ENCODE measurements around the gene GALNTL6. TPM values are rescaled to one million over a fixed set of nuclear protein-coding genes. Genes with fewer than 3 reads are reported as not detected.

GALNTL6 gene
- total RNA-seq, 4 donors from 2014 or later, result 0.30 to 1.3 (median 0.60) TPM

- TF ChIP-seq CTCF (IDR thresholded peaks at IDR 0.05), result no peak
- no peak for TF ChIP-seq POLR2A (IDR thresholded peaks at IDR 0.05)
- H3K4me3 ChIP-seq (ENCODE audit: low read depth, poor library complexity, severe bottlenecking), result no peak overlapping the region
- 67 to 70% methylated on average over 2 of the region's 2 CpGs for WGBS, 2 donors
- no peak for DNase-seq (ENCODE audit: low spot score in 2 of 2)
- intact Hi-C loops (cut with DNase I; ENCODE audit: low total_unique reads), result no loop called here
These were observed 988.8 kb downstream of the GALNTL6 start for GRCh38 chr4:172802032-172802431.

- 95 to 96% methylated on average over 4 of the region's 4 CpGs for WGBS, 2 donors
- no peak overlapping the region for H3K4me3 ChIP-seq (ENCODE audit: low read depth, poor library complexity, severe bottlenecking)
- intact Hi-C loops (cut with DNase I; ENCODE audit: low total_unique reads), result no loop called here
- TF ChIP-seq POLR2A (IDR thresholded peaks at IDR 0.05) (no peak), CTCF (IDR thresholded peaks at IDR 0.05) (no peak)
- no peak for DNase-seq (ENCODE audit: low spot score in 2 of 2)
These were observed 993.6 kb downstream of the GALNTL6 start for GRCh38 chr4:172806841-172807240.

- no peak overlapping the region for H3K4me3 ChIP-seq (ENCODE audit: low read depth, poor library complexity, severe bottlenecking)
- intact Hi-C loops (cut with DNase I; ENCODE audit: low total_unique reads), result no loop called here
- DNase-seq (ENCODE audit: low spot score in 2 of 2), result no peak
- TF ChIP-seq CTCF (IDR thresholded peaks at IDR 0.05) (no peak), POLR2A (IDR thresholded peaks at IDR 0.05) (no peak)
- 76 to 78% methylated on average over 4 of the region's 4 CpGs for WGBS, 2 donors
These were observed 995.0 kb downstream of the GALNTL6 start for GRCh38 chr4:172808196-172808595.

GRCh38 chr4:172809319-172809718 is 996.1 kb downstream of the GALNTL6 start:
- intact Hi-C loops (cut with DNase I; ENCODE audit: low total_unique reads), result no loop called here
- TF ChIP-seq CTCF (IDR thresholded peaks at IDR 0.05), result no peak
- no peak for DNase-seq (ENCODE audit: low spot score in 2 of 2)
- H3K4me3 ChIP-seq (ENCODE audit: low read depth, poor library complexity, severe bottlenecking), result no peak overlapping the region
- 54 to 59% methylated on average over 7 of the region's 7 CpGs for WGBS, 2 donors

GRCh38 chr4:172813359-172813923 is 1000.2 kb downstream of the GALNTL6 start:
- intact Hi-C loops (cut with DNase I; ENCODE audit: low total_unique reads), result no loop called here
- TF ChIP-seq CTCF (IDR thresholded peaks at IDR 0.05), result no peak
- no peak for TF ChIP-seq POLR2A (IDR thresholded peaks at IDR 0.05)
- WGBS, 2 donors, result 62 to 69% methylated on average over 11 of the region's 11 CpGs
- no peak for DNase-seq (ENCODE audit: low spot score in 2 of 2)
- H3K4me3 ChIP-seq (ENCODE audit: low read depth, poor library complexity, severe bottlenecking), result no peak overlapping the region

GRCh38 chr4:172815499-172816164 is 1002.4 kb downstream of the GALNTL6 start:
- intact Hi-C loops (cut with DNase I; ENCODE audit: low total_unique reads), result no loop called here
- DNase-seq (ENCODE audit: low spot score in 2 of 2), result no peak
- WGBS, 2 donors, result 83 to 88% methylated on average over 8 of the region's 8 CpGs
- TF ChIP-seq CTCF (IDR thresholded peaks at IDR 0.05), result no peak
- TF ChIP-seq POLR2A (IDR thresholded peaks at IDR 0.05), result no peak
- H3K4me3 ChIP-seq (ENCODE audit: low read depth, poor library complexity, severe bottlenecking), result no peak overlapping the region

Data from lower leg skin (tissue), 4 donors.